Measurements from ENCODE around the gene TRANK1.
A peak's percentile ranks its signal among the peaks of the same experiment; 100 is the strongest.
"Not testable (repeated sequence)": the region's sequence is repeated elsewhere in the genome, so short reads cannot be mapped to it uniquely, and the experiment has no call there.

The TRANK1 gene

DNA sequence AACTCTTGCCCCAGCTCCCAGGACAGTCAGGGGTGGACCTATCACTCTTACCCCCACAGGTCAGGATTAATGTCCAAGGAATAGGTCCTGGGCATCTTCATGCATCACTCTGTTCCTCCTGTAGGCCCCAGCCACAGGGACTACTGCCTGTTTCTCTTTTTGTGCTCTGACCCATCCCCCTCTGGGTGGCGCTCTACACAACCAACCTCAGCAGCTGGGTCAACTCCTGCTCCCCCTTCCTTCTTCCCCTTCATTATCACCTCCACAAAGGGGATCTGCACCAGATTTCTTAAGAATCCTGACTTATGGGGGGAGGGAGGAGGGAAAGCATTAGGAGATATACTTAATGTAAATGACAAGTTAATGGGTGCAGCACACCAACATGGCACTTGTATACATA lies 12.2 kb upstream of the TRANK1 start:
- DNase-seq = no peak

DNA sequence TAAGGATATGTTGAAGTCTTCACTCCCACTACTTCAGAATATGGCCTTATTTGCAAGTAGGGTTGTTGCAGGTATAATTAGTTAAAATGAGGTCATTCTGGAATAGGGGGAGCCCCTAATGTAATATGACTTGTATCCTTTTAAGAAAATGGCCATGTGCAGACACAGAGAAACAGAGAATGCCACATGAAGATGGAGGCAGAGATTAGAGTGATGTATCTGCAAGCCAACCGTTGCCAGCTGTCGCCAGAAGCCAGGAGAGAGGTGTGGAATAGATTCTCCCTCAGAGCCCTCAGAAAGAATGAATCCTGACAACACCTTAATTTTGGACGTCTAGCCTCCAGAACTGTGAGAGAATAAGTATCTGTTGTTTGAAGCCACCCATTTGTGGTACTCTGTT lies 11.3 kb upstream of the TRANK1 start:
- DNase-seq = no peak

DNA sequence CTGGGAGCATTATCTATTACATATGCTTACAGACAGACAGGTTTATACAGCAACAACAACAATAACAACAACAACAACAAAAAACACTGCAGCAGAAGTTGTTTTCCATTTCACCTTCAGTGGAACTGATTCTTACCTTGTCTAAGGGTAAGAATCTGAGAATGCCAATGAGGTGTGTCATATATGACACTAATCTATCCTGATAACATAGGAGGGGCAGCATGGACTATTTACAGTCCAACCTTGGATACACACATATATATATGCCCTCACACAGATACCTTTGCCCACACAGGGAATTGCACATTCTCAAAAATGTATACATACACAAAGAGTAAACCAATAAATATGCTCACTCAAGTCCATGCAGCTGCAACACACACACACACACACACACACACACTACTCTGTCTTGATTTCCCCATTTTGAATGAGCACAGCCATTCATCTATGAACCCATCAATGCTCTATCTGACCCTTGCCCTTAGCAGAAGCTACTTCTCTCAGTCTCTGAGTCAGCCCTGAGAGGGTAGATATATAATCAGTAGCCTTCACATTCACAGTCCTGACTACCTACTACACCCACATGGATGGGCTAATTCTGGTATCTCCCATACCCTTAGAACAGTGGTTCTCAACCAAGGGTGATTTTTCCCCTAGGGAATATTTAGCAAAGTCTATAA lies 9.7 kb upstream of the TRANK1 start:
- DNase-seq = peak; percentile 66 to 94

DNA sequence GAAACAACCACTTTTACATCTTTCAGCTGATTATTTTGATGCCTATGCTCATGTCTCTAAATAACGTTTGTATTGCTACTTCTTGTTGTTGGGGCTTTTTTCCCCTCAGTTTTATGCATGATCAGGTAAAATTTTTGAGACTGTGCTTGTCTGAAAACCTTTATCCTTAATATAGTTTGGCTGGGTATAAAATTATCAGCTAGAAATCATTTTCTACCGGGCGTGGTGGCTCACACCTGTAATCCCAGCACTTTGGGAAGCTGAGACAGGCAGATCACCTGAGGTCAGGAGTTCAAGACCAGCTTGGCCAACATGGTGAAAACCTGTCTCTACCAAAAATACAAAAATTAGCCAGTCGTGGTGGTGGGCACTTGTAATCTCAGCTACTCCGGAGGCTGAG lies 3.0 kb upstream of the TRANK1 start:
- DNase-seq = not testable (repeated sequence)

DNA sequence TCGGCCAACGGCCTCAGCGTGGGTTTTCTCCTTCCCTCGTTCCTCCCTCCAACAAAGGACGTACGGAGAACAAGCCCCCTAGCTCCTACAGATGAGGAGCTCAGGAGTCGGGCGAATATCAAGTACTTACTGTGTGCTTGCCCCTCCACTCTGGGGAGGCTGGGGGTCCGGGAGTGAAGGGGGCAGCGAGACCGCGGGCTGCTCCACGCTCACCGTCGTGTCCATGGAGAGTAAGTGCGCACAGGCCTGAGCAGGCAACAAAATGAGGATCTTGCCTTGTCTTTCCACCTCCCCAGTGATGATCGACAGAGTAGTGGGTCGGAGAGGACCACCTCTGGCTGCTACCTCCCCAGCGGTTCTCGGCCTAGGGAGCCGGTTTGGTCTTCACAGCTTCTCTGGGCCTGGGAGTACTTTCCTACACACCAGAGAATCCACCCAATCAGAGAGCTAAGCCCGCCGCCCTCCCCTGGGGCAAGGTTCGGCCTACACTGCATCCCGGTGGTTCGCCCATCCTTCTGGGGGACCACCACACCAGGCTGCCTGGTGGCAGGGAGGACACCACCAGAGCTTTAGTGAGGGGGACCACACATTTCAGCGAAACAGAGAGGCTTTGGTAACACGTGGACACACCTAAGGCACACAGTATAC lies 603 bp upstream of the TRANK1 start:
- DNase-seq = no peak

DNA sequence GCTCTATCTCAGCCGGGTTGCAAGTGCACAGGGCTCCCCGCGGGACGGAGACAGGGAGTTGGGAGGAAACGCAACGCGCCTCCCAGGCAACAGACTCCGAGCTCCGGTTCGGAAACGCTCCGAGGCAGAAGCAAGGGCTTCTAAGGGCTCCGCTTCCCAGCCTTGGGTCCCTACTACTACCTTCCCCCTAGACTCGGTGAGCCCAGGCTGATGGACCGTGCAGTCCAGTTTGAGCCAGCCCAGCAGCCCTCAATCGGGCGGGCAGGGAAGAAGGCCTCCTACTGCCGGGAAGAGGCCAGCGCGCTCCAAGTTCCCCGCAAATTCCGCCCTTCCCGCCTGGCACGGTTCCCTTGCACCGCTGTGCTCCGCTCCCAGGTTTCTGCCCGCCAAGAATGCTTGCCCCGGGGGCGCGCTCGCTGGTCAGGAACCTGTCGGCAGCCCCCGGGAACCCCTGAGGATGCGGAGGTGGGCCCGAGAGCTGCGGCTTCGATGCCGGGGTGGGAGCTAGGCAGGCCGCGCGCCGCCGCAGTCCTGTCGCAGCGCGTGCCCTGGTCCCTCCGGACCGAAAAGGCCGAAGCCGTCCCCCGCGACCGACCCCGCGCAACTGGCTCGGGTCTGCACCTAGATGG lies 728 bp downstream of the TRANK1 start:
- peak; percentile 30 to 33 for DNase-seq

DNA sequence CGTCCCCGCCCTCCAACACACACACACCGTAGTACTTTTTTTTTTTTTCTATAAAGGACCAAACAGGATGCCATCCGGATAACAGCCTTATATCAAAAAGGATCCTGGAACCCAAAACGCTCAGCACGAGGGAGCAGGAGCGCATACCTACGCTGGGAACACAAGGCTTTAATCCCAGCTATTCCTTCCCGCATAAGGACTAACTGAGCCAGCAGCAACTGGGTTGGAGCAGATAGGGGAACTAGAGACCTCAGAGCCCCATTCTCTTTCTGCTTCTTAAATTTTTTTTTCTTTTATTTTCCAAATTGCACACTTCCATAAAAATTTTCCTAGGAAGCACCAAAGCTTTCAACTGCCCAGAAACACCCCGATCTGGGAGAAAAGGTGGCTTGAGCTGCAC lies 1.3 kb downstream of the TRANK1 start:
- peak in 1 of 2 donors; percentile 22 for DNase-seq

DNA sequence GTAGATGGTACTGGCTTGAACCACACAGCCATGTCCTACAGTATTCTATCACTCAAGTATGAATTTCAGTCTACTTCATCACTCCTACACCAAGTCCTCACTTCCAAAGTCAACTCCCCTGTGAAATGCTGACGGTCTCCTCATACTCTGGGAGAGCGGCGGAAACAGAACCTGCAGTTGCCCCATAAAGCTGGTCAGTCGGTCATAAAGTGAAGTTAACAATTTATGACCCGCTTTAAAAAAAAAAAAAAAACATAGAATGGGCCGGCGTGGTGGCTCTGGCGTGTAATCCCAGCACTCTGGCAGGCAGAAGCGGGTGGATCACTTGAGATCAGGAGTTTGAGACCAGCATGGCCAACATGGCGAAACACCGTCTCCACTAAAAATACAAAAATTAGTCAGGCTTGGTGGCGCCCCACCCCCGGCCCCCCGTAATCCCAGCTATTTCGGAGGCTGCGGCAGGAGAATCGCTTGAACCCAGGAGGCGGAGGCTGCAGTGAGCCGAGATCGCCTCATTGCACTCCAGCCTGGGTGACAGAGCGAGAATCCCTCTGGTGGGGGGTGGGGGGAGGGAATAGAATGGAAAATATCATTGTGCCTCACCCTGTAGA lies 2.1 kb downstream of the TRANK1 start:
- no peak for DNase-seq

DNA sequence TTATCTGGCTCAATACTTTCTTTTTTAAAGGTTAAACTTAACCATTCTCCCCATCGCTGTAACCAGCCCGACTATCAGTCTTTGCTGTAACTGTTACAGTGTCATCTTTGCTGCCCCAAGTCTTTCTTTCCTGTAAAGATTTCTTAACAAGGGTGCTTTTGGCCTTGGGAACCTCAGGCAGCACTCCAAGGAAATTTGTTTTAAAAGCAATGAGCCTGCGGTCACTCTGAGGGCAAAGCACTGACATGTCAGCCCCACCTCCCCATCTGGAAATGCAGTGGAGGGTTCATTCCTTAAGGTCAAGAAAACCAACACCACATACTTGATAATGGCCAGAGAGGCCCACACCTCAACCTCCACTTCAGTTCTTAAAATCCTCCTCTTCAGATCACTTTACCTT lies 3.2 kb downstream of the TRANK1 start:
- no peak for DNase-seq

DNA sequence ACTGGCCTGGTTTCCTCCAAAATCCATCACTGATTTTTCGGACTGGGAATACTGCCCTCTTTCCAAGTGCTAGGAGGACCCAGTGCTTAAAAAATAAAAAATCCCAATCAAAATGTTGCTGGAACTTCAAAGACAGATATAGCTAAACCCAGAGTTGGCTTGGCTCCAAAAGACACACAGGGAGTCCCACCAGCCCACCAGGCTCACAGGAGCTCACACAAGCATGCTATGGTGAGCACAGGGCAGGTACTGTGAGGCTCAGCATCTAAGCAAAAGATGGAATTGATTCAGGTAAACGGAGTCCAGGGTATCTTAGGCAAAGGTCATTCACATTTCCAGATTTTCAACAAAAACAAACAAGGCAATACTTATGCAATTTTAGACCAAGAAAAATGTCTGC lies 3.7 kb downstream of the TRANK1 start:
- DNase-seq = no peak

DNA sequence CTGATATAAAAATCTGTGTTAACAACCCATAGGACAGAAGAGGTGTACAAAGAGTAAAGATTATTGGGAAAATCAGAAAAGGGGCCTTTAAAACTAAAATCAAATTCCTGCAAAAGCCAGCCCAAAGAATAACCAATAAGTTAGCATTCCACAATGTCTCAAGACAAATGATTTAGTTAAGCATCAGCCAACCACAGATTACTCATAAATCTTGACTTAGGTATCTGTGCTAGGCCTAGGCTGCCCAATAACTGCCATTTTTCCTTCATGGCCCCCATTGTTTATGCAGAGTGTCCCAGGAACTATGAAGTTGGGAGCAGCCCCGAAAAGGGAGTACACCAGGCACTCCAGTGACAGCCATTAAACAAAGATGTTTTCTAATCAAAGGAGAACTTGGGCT lies 7.4 kb downstream of the TRANK1 start:
- no peak for DNase-seq

DNA sequence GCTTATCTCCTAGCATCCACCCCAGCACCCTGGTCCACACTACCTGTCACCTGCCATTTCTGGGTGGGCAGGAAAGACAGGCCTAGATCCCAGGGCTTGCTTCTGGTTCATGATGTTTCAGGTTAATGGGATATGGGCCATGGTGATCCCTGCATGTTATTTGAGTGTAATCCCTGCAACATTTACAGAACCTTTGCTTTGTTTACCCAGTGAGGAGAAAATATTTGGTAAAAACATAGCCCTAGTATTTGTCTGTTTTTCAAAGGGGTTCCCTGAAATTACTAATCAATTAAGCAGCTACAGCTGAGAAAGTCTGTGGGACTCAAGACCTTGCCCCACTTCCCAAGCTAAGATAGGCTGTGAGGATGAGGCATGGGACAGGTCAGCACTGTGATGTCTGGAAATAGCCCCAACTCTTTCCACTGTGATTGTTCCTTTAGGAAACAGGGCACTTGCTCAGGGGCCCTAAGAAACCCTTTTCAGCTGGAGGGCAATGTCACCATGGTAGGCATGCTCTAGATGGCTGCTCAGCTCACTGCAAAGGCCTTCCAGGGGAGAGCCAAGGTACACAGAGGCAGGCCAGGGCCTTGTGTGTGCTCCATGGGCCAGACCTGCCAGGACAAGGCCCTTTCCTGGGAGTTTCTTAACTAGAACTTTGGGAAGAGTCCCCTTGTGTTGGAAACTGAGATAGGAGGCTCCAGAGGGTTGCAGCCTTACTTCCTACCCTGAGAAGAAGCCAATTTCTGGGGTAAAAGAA lies 11.1 kb downstream of the TRANK1 start:
- no peak for DNase-seq

DNA sequence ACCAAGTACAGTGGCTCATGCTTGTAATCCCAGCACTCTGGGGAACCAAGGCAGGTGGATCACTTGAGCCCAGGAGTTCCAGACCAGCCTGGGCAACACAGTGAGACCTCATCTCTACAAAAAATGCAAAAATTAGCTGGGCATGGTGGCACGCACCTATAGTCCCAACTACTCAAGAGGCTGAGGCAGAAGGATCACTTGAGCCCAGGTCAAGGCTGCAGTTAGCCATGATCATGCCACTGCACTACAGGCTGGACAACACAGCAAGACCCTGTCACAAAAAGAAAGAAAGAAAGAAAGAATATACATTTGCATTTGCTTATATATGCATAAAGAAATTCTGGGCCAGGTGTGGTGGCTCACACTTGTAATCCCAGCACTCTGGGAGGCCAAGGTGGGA lies 13.4 kb downstream of the TRANK1 start:
- not testable (repeated sequence) for DNase-seq

DNA sequence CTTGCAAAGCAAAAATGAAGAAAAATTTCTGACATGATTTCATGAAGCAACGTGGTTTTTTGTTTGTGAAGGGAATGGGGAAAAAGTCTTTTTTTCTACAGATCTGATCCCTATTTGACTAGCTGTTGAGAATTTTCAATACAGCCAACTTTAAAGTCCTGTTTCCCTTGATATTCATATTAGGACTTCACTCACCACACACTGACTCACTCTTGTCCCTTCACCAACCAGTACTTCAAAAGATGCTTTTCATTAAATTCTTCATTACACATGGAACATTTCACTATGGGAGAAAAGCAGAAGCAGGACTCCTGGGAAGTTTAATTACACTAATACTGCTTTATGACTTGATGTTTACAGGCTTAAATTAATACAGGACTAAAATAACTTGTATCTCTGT lies 16.6 kb downstream of the TRANK1 start:
- DNase-seq = no peak

DNA sequence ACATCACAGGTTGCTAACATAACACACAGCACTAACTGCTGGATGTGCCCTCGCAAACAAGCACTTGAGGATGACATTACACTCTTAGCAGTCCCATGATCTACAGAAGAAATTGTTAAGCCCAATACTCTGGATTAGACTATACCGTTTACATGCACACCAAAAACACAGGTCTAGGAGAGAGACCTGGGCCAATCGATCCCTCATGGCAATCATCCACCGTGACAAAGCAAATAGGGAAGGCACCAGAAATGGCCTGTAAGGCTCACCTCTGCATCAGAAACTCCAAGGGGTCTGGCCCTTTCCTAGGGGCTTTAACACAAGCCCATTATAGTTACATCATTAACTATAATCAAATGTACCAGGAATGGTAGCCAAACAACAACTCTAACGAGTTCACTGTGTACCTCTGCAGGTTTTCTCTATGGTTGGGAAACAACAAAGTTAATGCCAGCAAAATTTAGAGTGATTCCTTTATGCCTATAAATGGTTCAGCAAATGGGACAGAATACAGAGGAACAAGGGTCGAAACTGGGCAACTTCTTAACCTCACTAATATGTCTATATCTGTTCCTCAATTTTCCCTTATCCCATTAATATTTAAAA lies 18.5 kb downstream of the TRANK1 start:
- no peak for DNase-seq

DNA sequence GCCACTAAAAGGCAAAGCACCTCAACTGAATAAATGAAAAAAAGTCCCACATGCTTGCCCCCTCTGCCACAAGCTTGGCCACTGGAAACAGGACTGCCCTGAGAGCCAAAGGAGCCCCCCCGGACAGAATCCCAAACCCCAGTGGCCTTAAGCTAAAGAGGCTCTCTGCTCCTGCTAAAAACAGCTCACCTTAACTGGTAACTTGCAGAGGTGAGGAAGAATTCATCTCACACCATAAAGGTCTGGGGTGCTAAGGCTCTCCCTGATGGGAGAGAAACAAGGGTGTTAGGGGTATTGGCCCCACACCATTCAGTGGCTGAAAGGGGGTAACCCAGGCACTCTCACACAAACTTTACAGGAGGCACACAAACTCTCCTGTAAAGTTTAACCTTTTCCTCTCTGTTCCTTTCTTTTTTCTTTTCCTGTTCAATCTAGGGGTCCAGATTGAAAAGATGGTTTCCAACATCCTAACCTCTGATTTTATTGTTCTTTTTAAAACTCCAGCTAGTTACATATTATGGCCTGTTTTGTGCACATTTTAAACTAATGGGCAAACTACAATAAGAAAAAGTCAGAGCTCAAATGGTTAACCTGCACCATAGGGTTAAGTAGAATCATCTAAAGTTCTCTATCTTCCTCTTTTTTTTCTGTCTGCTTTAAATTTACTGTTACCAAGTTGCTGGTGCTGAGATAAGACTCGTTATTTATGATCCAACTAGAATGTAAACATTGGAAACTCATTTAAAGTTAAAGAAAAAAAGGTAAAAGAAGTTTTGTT lies 19.9 kb downstream of the TRANK1 start:
- no peak for DNase-seq

DNA sequence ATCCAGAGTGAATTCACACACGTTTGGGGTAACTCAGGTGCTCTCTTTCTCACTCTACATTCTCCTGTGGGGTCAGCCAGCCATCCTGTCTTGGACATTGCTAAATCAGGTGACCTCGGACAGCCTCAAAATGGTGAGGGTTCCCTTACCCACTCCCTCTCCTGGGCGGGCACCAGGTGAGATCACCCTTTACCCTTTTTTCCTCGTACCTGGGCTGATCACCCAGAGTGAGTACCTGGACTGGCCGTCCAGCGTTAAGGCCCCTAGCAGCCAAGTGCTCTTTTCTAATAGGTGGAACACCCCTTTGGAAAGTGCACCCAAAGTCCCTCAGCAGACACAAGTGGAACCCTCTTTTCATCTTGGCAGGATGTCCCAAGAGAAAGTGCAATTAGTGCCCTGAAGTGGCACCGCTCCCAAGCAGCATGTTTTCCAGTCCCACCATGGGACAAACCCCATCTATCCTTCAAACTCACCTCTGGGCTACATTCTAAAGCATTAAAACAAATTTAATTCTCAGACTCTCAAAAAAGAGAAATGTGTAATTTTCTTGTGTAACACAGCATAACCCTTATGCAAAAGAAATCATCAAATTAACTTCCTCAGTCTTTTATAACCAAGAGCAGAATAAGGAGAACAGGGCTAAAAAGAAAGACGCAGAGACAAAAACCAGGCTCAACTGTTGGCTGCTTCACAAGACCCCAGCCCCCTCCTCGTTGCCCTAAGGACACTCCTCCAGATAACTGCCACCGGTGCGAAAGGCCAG lies 20.7 kb downstream of the TRANK1 start:
- no peak for DNase-seq

DNA sequence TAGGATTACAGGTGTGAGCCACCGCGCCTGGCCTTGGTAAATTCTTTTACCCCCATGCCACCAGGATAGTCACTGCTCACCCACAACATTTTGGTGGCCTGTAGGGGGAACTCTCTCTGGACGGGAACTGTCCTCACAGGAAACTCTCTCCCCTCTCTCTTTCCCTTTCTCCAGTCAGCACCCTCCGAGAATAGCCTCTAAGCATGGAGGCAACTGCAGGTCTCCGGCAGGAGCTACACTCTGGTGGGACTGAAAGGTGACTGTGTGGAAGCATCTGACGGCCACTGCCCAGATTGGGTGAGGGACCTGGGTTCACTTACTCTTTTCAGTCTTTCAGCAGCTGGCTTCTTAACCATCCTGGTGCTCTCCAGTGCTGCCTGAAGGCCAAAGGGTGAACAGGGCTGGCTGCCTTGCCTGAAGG lies 21.3 kb downstream of the TRANK1 start:
- DNase-seq = peak in 1 of 2 donors; percentile 43

DNA sequence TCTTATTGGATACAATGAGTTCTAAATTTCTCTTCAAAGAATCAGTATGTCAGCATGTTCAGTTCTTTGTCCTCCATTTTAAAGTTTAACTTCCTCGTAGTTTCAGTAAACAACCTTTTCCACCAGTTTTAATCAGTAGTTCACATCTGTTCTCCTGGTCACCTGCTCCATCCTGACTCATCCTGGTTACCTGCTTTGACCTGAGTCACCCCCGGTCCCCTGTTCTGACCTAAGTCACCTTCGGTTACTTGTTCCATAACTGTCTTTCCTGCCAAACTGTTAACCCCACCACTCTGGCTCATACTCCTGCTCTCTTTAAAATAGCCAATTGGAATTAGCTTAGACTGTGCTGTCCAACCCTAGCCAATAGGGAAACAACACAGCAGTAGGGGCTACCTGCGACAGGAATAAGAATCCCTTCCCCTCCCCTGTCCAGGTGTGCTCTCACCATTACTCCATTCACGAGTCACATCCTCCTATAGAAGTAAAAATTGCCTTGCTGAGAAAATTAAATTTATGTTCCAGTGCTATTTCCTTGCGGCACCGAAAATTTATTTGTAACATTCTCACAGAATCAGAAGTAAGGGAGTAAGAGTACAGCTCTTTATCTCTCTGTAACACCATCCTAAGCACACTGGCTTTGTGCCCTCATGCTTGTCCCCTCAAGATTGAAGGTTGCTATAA lies 23.8 kb downstream of the TRANK1 start:
- DNase-seq = no peak

DNA sequence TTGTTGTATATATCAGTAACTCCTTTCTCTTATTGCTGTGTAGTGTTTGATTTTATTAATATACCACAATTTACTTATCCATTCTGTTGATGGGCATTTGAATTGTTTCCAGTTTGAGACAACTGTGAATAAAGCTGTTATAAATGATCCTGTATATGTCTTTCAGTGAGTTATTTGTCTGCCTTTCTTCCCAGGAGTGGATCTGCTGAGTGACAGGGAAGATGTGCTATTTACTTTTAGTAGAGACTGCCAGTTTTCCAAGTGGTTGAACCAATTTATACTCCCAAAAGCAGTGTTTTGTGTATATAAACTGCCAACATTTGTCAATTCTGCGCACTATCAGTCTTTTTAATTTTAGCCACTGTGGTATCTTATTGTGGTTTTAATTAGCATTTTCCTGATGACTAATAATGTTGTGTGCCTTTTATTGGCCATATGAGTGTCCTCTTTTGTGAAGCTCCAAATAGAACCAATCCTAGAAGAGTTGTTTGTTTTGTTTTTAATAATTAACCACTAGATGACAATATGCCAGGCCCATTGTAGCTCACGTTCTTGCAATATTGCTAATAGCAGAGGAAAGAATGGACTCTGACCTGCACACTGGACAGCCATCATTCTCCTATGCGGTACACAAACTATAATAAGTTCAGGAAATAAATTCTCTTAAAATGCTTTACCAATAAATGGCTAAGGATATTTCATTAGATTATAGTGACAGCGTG lies 25.3 kb downstream of the TRANK1 start:
- no peak for DNase-seq
